Fibroblast of gingiva (primary cell): ENCODE results near the gene TBC1D1.
A peak's percentile ranks its signal among the peaks of the same experiment; 100 is the strongest.
"Not testable (repeated sequence)": the region's sequence is repeated elsewhere in the genome, so short reads cannot be mapped to it uniquely, and the experiment has no call there.

ENCODE experiments used
- DNase-seq: peaks from one replicate; pipeline ENCODE4 v3.0.0-alpha.2; 2011; ENCODE audit warnings: low read depth

Gene TBC1D1

DNA sequence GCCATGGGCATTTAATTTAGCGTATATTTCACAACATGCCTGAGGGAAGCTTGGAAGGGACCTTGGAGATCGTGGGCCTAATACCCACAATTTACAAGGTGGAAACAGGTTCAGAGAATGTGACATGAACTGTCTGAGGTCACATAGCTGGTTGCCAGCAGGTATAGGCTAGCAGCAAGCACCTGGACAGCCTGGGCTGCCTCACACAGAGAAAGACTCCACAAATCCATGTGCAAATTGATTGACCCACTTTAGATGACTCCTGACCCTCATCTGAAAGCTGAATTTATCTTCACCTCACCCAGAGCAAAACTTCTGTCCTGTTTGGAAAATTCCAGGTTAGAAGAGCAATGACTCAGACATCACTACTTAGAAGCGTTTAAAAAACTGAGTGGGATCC, 75.2 kb downstream of the TBC1D1 start:
- no peak for DNase-seq

DNA sequence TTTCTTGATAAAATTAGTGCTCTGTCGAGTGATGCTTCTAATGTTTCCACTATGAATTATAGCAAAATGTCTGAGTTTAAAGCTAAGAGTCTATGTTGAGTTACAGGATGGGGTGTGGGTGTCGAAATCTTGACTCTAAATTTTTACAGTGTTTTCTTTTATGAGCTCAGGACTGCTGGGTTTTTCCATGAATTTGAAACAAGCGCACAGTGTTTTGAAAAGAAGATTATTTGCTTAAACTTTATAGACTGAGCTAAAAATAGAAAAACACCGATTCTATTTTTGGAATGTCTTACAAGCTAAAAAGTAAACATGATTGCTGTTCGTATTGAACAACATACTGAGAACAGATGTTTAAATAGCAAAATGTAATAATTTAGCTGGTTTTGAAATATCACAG, 76.9 kb downstream of the TBC1D1 start:
- peak; percentile 54 for DNase-seq

DNA sequence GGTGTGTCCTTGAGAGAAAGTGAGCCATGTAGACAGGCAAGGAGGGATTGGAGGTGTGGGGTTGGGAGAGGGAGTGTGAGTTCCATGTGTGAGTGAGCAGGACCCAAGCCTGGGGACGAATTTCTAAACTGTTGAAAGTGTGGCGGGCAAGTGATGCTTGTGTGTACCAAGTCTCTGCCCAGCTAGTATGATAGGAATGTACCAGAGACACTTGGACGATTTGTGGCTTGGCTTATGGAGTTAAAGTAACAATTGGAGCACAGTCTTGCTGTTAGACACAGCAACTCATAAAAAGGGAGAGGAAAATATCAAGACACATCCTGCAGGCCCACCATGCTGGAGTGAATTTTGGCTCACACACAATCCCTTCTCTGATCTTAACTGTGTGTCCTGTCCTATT, 77.9 kb downstream of the TBC1D1 start:
- peak; percentile 20 for DNase-seq

DNA sequence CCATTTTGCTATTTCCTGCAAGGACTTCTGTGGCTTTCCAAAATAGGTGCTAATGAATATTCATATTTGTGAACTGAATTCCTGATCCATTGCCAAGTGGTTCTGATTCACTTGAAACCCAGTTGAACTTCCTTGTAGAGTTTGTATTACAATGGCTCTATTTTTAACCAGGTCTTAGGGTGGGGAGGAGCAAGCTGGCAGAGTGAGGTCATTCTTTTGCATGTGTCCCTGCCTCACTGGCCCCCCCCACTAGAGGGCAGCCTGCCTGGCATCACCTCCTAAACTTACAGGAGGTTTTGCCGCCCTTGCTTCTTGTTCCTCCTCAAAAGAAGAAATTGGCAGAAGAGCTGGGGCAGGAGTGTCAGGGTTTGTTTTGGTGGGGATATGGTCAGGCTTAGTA, 79.8 kb downstream of the TBC1D1 start:
- DNase-seq: peak; percentile 47

DNA sequence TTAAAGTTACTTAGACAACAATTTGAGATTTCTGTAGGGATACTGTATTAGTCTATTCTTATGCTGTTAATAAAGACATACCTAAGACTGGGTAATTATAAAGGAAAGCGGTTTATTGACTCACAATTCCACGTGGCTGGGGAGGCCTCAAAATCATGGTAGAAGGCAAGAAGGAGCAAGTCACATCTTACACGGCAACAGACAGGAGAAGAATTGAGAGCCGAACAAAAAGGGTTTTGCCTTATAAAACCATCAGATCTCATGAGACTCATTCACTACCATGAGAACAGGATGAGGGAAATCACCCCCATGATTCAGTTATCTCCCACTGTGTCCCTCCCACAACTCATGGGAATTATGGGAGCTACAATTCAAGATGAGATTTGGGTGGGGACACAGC, 80.3 kb downstream of the TBC1D1 start:
- no peak for DNase-seq

DNA sequence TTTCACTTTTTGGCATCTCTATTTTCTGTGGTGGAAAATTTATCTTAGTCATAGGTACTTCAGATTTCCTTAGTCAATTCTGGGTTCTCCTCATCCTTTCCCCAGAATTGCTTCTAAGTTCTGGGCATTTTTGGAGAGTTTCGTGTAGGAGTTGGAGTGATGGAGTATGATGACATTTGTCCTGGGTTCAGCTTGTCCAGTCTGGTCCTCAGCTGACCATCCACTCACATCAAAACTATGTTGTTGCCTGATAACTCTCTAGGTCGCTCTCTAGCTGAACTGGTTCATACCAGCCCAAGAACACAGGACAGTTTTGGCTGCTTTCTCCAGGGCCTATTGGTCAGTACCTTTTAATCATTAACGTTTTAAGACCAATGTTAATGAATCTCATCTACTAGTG, 82.6 kb downstream of the TBC1D1 start:
- no peak for DNase-seq

- not testable (repeated sequence) for DNase-seq
These were observed 84.5 kb downstream of the TBC1D1 start for GRCh38 chr4:37975321-37975822.

- DNase-seq: peak; percentile 20
These were observed 85.6 kb downstream of the TBC1D1 start for GRCh38 chr4:37976507-37976906.

DNA sequence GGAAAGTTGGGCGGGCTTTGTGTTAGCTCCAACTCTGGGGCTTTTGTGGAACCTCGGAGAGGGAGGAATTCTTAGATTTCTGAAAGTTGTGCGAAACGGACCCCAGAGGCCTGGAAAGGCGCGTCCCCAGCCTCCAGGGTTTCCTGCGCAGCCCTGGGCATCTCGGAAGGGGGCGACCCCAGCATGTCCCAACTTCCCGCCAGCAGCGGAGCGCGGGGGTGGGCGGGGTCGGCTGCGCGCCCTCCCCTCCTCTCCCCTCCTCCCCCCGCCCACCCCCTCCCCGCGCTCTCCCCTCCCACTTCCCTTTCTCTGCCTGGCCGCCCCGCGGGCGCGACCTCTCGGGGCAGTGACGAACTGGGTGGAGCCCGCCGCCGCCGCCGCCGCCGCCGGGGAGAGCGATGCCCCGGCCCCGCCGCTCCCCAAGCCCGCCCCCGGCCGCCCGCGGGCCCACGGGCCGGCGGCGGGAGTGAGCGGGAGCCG, 86.1 kb downstream of the TBC1D1 start:
- DNase-seq: peak; percentile 74

DNA sequence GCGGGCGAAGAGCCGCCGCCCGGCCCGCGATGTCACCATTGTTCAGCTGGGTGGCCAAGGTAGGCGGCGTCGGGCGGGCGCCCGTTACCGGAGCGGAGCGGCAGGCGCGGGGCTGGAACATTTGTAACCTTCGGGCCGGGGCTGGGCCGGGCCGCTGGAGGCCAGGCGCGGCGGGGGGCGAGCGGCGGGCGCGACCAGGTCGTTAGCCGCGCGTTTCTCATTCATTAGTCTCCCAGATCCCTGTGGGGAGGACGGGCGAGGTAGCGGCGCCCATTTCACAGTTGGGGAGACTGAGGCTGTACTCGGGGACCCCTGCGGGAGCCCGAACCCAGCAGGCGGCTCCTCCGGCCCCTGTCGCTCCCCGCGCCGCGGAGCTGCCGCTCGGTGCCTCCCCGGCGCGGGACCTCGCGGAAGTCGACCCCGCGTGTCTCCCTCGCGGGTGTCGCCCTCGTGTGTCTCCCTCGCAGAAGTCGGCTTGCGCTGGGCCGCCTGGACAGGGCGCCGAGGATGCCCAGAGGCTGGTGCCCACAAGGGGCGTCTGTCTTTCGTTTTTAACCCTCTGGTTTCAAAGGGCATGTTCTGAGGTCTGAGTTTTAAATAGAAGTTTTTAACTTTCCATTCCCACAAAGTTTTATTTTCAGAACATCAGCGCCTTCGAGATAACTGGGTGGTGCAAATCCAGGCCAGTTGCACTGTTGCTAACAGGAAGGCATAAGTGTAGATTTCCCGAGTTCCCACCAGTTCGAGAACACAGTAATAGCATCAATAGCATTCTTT, 86.8 kb downstream of the TBC1D1 start:
- peak; percentile 76 for DNase-seq

DNA sequence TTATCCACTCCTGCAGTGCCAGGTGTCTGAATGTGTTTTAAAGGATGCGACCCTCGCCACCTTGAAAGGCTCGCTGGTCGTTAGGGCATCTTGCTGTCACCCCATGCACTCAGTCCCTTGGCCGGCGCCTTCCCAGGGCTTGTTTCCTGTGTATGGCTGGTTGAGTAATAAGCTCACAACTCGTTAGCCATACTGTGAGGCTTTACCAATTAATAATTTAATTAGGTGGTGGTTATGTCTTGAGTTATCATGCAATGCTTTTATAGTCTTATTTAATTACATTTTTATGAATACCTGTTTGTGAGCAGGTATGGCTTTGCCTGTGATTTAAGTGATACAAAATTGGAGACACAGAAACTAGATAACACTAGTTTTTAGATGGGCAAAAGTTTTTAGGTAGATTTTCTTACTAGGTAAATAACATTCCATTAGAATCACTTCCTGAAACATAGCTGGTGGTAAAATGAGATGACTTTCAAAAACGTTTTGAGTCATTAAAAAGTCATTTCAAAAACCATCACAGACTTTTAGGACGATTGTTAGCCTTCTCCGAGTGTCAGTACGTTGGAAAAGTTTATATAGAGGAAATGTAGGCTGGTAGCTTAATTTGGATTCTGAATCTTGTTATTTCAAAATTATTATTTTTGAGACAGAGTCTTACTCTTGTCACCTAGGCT, 87.5 kb downstream of the TBC1D1 start:
- no peak for DNase-seq

DNA sequence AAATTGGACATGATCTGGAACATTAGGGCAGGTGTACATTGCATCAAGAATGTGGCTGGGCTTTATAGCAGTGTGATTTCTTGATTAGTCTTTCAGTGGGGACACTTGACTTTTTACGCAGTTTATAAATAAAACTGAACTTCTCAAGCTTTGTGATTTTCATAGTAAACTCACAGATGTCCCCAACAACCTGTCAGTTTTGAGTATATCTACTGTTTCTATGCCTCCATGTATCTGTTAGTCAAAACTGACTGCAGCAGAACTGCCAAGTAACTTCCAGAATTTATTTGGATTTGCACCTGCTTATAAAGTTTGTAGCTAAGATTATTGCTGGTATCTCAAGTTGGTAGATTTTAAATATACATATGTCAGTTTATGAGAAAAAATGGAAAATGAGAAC, 89.4 kb downstream of the TBC1D1 start:
- DNase-seq: no peak

GRCh38 chr4:37981425-37981824, 90.5 kb downstream of the TBC1D1 start:
- no peak for DNase-seq

DNA sequence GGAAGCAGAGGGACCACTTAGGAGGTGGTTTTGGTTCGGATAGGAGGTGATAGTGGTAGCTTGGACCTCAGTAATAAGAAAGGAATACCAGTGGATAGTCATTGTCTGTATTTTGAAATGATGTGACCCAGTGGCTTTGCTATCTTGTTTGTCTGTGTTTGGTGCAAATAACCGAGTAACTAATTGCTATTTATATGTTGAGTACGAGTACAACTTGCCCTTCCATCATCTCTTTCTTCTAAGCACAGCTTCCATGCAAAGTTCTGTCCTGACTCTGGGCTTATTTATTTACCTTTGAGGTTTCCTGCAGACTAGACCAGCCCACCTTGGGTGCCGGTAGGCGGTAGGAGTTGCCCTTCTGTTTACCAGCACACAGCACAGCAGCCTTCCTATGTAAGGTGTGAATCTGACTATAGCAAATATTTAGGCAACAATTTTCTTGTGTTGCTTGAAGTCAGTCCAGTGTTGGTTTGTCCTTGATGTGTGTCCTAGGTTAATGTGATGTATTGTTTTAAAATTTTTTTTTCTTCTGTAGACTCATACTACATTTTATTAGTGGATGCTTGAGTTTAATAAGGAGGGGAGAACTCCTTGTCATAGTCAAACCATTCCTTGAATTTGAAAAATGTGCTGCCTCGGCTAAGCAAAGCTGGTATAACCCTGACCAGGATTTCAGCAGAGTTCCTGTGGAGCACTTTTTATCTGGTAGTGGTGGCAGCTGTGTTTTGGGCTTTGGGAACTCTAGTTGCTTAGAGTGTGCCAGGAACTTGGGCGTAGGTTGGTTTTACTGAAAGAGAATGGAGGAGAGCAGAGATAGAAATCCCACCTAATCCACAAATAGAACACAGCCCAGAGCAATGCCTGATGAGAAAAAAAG, 91.2 kb downstream of the TBC1D1 start:
- no peak for DNase-seq

DNA sequence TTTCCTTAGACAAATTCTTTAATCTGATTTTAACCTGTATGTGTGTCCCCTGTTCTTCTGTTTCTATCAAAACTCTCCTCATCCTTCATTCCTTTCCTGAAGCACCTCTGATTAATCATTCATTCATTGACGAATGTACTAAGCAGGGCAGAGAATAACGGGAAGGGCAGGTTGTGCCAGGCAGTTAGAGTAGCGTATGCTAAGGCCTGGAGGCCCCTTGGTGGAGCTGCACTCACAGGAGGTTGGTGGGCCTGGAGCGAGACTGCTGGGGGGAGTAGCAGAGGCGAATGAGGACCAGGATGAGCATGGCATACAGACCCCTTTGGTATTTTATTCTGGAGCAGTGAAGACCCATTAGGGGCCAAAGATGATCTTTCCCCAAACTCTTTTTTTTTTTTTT, 91.9 kb downstream of the TBC1D1 start:
- no peak for DNase-seq

DNA sequence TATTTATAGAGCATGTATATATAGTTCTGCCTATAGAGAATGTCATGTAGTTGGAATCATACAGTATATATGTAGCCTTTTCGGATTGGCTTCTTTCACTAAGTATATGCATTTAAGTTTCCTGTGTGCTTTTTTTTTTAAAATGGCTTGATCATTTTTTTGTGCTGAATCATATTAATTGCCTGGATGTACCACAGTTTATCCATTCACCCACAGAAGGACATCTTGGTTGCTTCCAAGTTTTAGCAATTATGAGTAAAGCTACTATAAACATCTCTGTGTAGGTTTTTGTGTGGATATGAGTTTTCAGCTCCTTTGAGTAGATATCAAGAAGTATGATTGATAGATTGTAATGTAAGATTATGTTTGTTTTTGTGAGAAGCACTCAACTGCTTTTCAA, 93.1 kb downstream of the TBC1D1 start:
- no peak for DNase-seq

DNA sequence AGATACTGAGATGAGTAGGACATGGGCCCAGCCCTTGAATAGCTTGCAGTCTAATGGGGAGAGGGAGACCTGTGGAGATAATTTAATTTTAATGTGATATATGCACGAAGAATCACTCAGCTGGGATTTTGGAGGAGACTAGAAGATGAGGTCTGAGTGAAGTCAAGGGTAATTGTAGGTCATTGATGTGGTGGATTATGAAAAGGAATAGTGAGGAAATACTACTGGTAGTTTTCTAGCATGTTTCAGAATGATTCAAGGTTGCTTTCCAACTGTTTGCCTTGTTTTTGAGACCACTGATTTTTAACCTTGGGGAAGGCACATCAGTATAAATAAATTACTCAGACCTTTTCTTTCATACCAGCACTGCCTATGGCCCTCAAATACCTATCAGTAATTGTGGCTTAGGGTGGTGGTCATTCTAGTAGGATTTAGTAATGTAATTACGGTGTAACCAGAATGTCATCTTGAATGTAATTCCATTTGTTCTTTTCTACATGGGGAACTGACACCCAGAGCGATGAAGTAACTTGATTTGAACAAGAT, 94.9 kb downstream of the TBC1D1 start:
- DNase-seq: no peak

DNA sequence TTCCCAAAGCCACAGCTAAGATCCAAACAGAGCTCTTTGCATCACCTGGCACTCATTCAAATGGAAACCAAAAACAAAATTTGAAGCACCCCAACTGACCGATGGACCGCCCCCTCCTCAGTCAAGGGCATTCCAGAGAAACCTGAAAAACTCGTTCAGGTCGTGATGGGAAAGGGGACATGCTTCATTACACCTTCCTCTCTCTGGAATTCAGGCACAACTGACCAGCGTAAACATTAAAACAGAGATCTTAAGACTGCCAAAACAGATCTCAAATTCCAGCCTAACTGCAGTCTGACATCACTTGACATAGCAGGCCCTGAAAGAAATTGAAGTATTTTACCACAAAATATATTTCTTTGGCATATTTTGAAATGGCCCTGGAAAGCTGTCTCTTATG, 97.8 kb downstream of the TBC1D1 start:
- DNase-seq: no peak

DNA sequence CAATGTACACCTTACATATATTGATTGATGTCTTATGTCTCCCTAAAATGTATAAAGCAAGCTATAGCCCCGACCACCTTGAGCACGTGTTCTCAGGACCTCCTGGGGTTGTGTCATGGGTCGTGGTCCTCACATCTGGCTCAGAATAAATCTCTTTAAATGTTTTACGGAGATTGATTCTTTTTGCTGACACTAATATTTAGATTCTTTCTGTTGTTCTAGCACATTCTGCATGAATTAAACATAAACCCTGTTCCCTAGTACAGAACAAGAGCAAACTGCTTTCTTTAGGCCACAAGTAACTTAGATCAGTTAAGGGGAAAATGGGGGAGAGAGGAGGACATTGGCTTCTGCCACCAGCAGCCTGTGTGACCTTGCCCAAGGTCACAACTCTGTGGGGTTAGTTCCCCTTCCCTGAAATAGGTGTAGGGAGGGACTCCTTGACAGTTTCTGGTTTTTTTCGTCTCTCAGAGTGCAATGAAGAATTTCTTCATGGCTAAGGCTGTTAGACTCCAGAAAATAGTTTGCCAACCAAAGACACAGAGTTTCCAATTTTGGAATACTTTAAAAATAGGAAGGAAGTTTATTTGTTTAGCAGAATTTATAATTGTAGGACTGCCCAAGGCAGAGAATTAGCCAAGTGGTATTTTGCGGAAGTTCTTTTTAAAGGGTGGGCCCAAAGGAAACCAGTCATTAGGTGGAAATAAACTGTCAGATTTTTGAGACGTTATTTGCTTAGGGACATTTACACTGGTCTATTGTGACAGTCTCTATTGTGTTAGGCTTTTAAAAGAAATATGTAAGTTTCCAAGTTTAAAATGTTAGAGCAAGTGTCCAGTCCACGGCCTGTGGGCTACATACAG, 98.7 kb downstream of the TBC1D1 start:
- DNase-seq: no peak

DNA sequence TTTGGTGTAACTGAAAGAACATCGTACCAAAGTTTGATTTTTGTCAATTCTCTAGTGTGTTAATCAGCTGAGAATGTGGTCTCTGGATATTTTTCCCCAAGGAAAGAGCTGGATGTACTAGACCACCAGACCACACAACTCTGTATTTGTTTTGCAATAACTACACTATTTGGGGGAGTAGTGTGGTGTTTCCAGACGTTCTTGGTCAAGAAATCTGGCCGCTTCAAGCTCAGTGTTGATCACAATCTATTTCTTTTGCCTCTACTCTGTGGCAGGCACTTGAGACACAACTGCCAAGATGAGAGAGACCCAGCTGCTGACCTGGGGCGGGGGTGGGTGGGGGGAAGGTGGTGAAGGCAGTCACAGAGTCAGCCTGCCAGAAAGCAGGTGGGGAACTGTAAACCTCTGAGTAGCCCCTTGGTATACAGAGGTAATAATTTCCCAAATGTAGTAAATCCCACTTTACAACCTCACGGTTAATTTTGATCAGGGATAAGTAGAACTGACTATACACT, 99.9 kb downstream of the TBC1D1 start:
- DNase-seq: no peak
